HepG2 (cell line): ENCODE data around the gene TRAPPC12. TPM values are rescaled to one million over a fixed set of nuclear protein-coding genes. Genes with fewer than 3 reads are reported as not detected.
A peak's percentile ranks its signal among the peaks of the same experiment; 100 is the strongest.

Experiments
- FOXK2 ChIP-seq: fragments of 450-650 bp; IDR thresholded peaks from 2 replicates; pipeline ENCODE4 v1.6.1; 2016
- KMT2A ChIP-seq: sonication (generic); formaldehyde crosslinking; IDR thresholded peaks from 2 replicates; pipeline ENCODE4 v1.4.0; 2020; ENCODE audit warnings: missing genetic modification reagents
- NFE2 ChIP-seq: sonication (generic); formaldehyde crosslinking; IDR thresholded peaks from 2 replicates; pipeline ENCODE4 v1.4.0; 2020; ENCODE audit warnings: missing genetic modification reagents
- PBX2 ChIP-seq: IDR thresholded peaks from 2 replicates; pipeline ENCODE4 v1.6.1; 2016; ENCODE audit warnings: control low read depth
- RARG ChIP-seq: sonication (generic); formaldehyde crosslinking; IDR thresholded peaks from 2 replicates; pipeline ENCODE4 v1.4.0; 2020; ENCODE audit warnings: low read depth, mild to moderate bottlenecking, missing genetic modification reagents
- RERE ChIP-seq: IDR thresholded peaks from 2 replicates; pipeline ENCODE4 v1.6.1; 2016; ENCODE audit warnings: low read depth, missing genetic modification reagents, missing compliant biosample characterization
- RXRB ChIP-seq: IDR thresholded peaks from 2 replicates; pipeline ENCODE4 v1.6.1; 2016; ENCODE audit warnings: borderline replicate concordance, missing genetic modification reagents, missing compliant biosample characterization
- SRSF4 ChIP-seq: fragments of 200-400 bp; formaldehyde crosslinking; IDR thresholded peaks from one replicate; pipeline ENCODE4 v1.6.1; 2018; ENCODE audit warnings: mild to moderate bottlenecking, low read depth, low read length, moderate library complexity; ENCODE audit not compliant: poor library complexity, severe bottlenecking
- ZBTB40 ChIP-seq, 2 experiments: fragments of 450-650 bp in 1 of 2; sonication (generic) in 1 of 2; formaldehyde crosslinking in 1 of 2; IDR thresholded peaks; 2 replicates each; pipeline versions ENCODE4 v1.6.1 to v1.8.0; 2016 to 2022; ENCODE audit warnings: antibody characterized with exemption in 1 of 2, mild to moderate bottlenecking in 1 of 2, missing genetic modification reagents in 1 of 2
- ZNF225 ChIP-seq: sonication (generic); formaldehyde crosslinking; IDR thresholded peaks from 2 replicates; pipeline ENCODE4 v1.4.0; 2020; ENCODE audit warnings: mild to moderate bottlenecking, missing genetic modification reagents
- ZNF639 ChIP-seq: conservative IDR thresholded peaks from 2 replicates; pipeline ENCODE4 v1.6.1; 2018; ENCODE audit warnings: missing genetic modification reagents
- ZNF703 ChIP-seq: sonication (generic); formaldehyde crosslinking; IDR thresholded peaks from 2 replicates; pipeline ENCODE4 v1.5.1; 2020; ENCODE audit warnings: missing genetic modification reagents, mild to moderate bottlenecking, moderate library complexity, borderline replicate concordance
- polyA plus RNA-seq, 8 experiments: library from polyadenylated mRNA; depleted of rRNA in 3 of 8; stranded (reverse) in 7 of 8; unstranded in 1 of 8; fragments of >200 nt; fragmentation: Illumina TruSeq in 4 of 8; extraction: Trizol in 4 of 8; gene quantifications; 2 replicates each; pipeline versions ENCODE4 v1.2.1 to v1.2.3, GENCODE V29; 2011 to 2016; ENCODE audit warnings: low read depth in 4 of 8, missing spikeins in 1 of 8, mixed read lengths in 1 of 8; ENCODE audit not compliant: insufficient read depth in 1 of 8
- total RNA-seq, 5 experiments: library from RNA; depleted of rRNA; stranded (reverse); fragments of >200 nt; fragmentation: Illumina TruSeq; extraction: Trizol; gene quantifications; 2 replicates each; pipeline ENCODE4 v1.2.3, GENCODE V29; 2016; ENCODE audit warnings: low read depth in 1 of 5

The TRAPPC12 gene
- total and polyA plus RNA-seq, 2 of the 13 experiments (the other 11 are each of a cell fraction or from before 2014, with no cell fraction given) = 46.4 to 97.7 TPM

GRCh38 chr2:3368261-3368722 is 11.2 kb upstream of the TRAPPC12 start (continued):
- TF ChIP-seq ZBTB40 (IDR thresholded peaks at IDR 0.05) (no peak), ZBTB40 (CRISPR knock-in tag; IDR thresholded peaks at IDR 0.05) (peak; percentile 87), ZNF225 (peak; percentile 93), NFE2 (CRISPR knock-in tag) (no peak), RARG (no peak), ZNF703 (no peak), PBX2 (CRISPR knock-in tag) (no peak), SRSF4 (no peak), FOXK2 (peak; percentile 12; the same call in 1 of the 2 replicates), RERE (CRISPR knock-in tag) (no peak), KMT2A (CRISPR knock-in tag) (0 out of 2 replicates have a peak, but pooled peaks have one; percentile 41), RXRB (CRISPR knock-in tag) (0 out of 2 replicates have a peak, but pooled peaks have one; percentile 33), ZNF639 (0 out of 2 replicates have a peak, but pooled peaks have one; percentile 45)
